Caki2 (cell line): ENCODE results near the gene KIF22. TPM values are rescaled to one million over a fixed set of nuclear protein-coding genes. Genes with fewer than 3 reads are reported as not detected.
A peak's percentile ranks its signal among the peaks of the same experiment; 100 is the strongest.
"Not testable (repeated sequence)": the region's sequence is repeated elsewhere in the genome, so short reads cannot be mapped to it uniquely, and the experiment has no call there.

ENCODE experiments used
- DNase-seq: peaks from one replicate; pipeline ENCODE4 v3.0.0-alpha.2; 2015; ENCODE audit warnings: low read depth
- in situ Hi-C: cut with HindIII; loops from 2 replicates; pipeline ENCODE4 v1.10.0; 2016; ENCODE audit warnings: low sequenced_read_pairs, low pct_unique_long_range_greater_than_20kb, mixed read lengths
- total RNA-seq: library from RNA; depleted of rRNA; stranded (reverse); fragments of >200 nt; shearing (Covaris generic); gene quantifications from 2 replicates; pipeline ENCODE4 v1.2.3, GENCODE V29; 2014; ENCODE audit warnings: low replicate concordance

The KIF22 gene
- total RNA-seq, 1 experiment from 2014 or later = 188 TPM

DNA sequence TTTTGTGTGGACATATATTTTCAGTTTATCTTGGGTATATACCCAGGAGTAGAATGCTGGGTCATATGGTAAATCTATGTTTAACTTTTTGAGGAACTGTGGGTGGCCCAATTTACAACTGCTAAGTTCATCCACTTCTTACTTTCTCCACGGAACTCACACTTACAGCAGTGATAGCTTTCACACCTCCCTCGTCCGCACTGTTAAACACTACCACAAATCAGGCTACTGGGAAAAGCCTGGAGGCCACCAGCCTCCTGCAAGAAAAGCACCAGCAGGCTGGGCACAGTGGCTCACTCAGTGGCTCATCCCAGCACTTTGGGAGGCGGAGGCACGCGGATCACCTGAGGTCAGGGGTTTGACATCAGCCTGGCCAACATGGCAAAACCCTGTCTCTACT lies 27.2 kb upstream of the KIF22 start:
- in situ Hi-C loops = no loop called here

DNA sequence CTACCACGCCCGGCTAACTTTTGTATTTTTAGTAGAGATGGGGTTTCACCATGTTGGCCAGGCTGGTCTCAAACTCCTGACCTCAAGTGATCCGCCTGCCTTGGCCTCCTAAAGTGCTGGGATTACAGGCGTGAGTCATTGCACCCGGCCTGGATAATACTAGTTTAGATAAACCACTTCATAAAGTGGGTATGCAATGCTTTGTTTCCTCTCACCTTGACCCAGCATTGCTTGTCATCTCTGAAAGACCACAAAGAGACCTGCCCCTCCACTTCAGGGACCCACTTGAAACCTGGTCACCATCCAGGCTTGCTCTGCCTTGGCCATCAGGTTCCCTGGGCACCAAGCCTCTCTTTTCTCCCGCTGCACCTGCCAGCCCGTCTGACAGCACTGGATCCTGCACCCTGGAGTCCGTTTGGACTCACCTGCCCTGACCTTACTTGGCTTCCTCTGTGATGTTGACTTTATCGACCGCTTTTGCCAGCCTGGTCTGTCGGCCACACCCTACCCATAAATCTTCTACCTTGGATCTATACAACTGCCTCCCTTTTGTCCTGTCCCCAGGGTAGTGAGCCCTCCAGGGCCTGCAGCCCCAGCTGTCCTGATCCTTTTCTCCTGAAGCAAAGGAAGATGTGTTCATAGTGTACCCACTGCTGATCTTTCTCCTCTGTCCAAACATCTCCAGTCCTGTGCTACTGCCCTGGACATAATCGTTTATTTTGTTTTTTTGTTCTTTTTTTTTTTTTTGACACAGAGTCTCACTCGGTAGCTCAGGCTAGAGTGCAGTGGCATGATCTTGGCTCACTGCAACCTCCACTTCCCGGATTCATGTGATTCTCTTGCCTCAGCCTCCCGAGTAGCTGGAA lies 25.2 kb upstream of the KIF22 start:
- DNase-seq = no peak
- in situ Hi-C loops = no loop called here

More for the DNA sequence above, 27.2 kb upstream of the KIF22 start:
- DNase-seq = no peak

DNA sequence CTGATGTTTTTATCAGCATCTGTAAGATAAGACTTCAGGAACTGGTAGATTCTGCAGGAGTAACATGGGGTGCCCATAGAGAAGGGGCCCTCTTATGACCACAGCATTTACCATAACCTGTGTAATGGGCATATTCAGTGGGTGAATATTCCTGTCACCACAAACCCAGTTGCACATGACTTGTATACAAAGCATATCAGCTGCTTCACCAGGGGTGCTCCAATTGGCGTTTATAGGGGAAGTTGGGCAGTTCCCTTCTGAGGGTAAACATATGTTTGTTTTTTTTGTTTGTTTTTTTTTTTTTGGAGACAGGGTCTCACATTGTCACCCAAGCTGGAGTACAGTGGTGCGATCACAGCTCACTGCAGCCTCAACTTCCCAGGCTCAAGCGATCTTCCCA lies 24.0 kb upstream of the KIF22 start:
- in situ Hi-C loops = no loop called here
- DNase-seq = no peak

DNA sequence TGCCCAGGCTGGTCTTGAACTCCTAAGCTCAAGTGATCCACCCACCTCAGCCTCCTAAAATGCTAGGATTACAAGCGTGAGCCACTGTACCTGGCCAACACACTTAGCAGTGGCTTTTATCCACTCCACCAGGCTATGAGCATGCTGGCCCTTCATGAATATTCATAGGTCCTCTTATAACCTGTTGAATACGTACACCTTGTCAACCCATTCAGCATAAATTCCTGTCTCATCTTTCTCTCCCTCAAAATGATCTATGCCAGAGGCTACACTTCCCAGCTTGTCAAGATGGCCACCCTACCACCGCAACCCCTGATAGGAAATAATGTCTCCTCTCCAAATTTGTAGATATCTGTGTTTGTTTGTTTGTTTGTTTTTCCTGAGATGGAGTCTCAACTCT lies 23.5 kb upstream of the KIF22 start:
- DNase-seq = no peak
- in situ Hi-C loops = no loop called here

DNA sequence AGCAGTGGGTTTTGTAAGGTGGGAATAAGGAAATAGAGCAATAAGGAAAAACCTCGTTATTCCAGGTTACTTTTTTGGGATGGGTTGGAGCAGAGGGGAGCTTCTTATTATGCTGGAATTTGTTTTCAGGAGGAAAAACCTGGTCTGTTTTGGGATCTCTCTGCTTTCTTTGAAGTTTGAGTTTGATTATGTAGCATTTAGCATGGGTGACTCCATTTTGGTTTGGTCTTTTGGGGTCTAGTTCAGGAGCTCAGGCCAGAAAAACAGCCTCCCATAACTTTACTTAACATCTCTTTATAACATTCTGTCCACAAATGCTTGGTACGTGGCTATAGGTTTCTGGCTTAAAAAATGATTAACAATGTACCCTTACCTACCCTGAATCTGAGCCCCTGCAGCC lies 21.0 kb upstream of the KIF22 start:
- no peak for DNase-seq
- in situ Hi-C loops = no loop called here

DNA sequence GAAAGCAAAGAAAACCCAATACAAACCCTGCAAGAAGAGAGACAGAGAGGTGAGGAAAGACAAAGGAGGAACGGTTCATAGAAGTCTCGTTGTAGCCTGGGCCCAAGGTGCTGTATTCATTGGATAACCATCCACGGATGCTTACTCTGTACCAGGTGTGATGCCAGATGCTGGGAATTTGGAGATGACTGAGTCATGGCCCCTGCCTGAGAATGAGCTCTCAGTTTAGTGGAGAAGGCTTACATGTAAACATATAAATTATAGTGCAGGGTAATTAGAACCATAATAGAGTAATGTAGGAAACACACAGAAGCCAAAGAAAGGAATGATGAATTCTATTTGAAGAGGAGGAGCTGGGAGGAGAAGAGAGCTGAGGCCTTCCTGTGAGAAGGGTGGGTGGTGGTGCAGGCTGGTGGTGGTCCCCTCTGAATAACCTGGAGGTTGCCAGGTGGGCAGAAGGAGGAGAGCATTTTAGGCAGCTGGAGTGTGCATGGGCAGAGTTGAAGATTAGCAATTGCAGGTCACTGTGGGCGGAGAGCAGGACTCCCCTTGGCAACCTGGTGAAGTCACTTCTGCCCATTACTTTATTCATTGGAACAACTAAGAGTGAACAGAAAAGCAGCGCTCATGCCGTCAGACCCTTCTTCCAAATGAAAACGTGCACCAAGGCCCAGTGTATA lies 20.2 kb upstream of the KIF22 start:
- no peak for DNase-seq
- in situ Hi-C loops = no loop called here

DNA sequence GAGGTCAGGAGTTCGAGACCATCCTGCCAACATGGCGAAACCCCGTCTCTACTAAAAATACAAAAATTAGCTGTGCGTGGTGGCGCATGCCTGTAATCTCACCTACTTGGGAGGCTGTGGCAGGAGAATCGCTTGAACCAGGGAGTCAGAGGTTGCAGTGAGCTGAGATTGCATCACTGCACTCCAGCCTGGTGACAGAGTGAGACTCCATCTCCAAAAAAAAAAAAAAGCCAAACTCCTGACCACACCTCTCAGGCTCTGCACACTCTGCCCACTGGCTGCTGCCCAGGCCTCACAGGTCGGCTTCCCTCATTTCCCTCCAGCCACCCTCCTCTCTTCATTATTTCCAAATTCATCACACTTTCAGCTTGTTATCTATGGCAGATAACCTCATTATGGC lies 18.2 kb upstream of the KIF22 start:
- DNase-seq, in situ Hi-C loops: not testable (repeated sequence)

DNA sequence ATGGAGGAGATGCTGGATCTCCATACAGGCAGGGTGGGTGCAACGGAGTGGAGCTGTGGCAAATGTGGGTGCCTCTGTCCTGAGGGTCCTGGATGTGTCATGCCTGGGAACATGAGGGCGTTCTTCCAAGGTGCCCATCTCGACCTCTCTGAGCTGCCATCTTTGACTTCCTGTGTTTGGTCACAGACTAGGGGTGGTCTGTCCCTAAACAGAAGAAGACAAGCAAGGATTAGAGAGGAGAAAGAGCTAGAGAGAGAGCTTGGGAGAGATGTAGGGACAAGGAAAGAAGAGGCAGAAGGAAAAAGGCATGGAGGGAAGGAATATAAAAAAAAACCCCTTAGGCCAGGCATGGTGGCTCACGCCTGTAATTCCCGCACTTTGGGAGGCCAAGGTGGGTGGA lies 15.8 kb upstream of the KIF22 start:
- in situ Hi-C loops = no loop called here
- DNase-seq = no peak

DNA sequence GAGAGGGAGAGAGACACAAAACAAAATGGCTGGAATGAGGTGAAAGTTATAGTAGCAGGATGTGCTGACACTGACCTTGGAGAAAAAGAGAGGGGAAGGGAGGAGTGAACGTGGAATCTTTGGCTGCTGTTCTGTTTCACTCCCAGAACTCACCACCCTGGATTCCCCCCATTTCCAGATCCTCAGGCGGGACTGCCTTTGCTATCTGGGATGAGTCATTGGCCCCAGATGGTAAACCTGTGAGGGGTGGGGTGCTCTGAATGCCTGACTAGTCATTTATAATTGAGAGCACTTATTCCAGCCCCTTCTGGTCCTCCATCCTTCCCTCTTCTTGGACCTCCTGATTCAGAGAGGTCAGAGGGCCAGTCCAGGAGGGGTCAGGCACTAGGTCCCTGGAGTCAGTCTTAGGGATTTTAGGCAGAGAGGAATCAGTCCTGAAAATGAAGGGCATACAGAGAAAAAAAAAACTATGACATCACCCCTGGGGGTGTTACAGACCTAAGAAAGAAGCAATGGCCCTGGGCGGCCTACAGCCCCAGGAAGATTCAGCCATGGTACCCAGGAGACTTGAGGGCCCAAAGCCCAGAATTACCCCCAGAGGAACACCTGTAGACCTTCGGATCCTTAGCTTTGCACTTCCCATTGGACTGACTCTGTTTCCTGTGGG lies 14.7 kb upstream of the KIF22 start:
- in situ Hi-C loops = no loop called here
- DNase-seq = no peak

DNA sequence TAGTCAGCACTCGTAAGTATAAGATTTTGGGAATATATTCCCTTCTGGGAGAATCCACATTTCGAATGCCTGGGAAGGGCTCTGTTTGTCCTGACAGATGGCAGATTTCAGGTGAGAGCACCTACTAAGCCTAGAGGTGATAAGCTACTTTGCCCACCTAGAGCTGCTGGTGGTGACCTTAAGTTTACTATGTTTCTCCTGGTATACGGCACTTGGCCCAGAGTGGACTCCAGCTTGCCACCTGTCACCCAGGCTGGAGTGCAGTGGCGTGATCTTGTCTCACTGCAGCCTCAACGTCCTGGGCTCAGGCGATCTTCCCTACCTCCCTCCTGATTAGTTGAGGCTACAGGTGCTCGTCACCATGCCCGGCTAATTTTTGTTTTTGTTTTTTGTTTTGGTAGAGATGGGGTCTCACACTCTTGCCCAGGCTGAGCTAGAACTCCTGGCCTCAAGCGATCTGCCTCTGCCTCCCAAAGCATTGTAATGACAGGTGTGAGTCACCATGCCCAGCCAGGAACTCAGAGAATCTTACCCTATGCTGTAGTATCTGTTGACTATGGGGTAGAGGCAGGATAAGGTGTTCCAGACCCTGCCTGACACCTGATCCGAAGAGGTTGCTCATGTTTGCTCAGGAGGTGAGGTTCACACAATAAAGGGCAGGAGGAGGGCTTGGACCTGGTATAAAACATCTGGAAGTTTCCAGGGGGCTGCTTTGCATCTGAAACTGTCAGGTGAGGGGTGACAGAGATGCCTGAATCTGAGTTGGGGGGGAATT lies 12.8 kb upstream of the KIF22 start, which contains the start of gene ZG16:
ZG16 (plus strand) TSS at position 681 of the 775 bp plus-strand sequence. CDS start 1,011 bp downstream, outside the sequence.
- DNase-seq = no peak
- in situ Hi-C loops = no loop called here

DNA sequence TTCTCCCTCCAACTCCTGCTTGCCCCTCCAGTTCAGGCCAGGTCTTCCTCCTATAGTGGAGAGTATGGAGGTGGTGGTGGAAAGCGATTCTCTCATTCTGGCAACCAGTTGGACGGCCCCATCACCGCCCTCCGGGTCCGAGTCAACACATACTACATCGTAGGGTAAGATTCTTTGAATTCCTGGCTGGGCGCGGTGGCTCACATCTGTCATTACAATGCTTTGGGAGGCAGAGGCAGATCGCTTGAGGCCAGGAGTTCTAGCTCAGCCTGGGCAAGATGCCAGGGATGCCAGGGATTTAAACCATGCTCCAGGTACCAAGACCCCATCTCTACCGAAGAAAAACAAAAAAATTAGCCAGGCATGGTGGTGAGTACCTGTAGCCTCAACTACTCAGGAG lies 11.1 kb upstream of the KIF22 start:
- DNase-seq = no peak
- in situ Hi-C loops = no loop called here

DNA sequence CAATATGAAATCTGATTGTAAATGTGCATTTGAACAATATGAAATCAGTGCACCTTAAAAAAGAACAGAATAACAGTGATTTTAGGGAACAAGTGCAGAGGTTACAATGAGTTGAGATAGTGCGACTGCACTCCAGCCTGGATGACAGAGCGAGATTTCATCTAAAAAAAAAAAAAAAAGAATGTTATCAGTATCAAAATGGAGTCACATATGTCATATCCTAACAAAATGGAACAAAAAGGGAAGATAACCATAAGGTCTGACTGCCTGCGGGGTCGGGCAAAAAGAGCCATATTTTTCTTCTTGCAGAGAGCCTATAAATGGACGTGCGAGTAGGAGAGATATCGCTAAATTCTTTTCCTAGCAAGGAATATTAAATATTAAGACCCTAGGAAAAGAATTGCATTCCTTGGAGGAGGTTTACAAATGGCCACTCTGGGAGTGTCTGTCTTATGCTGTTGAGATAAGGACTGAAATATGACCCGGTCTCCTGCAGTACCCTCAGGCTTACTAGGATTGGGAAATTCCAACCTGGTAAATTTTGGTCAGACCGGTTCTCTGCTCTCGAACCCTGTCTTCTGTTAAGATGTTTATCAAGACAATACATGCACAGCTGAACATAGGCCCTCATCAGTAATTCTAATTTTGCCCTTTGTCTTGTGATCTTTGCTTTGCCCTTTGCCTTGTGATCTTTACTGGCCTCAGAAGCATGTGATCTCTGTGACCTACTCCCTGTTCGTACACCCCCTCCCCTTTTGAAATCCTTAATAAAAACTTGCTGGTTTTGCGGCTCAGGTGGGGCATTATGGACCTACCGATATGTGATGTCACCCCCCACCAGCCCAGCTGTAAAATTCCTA lies 7.2 kb upstream of the KIF22 start:
- in situ Hi-C loops, DNase-seq: not testable (repeated sequence)

DNA sequence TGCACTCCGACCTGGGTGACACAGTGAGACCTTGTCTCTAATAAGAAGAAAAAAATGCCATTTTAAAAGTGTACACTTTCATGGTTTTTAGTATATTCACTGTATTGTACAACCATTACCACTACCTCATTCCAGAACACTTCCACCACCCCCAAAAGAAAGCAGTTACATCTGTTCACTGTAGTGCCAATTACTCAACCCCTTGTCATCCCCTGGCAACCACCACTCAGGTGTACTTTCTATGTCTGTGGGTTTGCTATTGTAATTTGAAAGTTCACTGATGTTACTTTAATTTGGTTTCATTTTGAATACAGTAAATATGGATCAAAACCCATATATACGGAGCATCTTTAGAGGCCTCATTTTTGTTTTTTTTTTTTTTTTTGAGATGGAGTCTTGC lies 6.4 kb upstream of the KIF22 start:
- in situ Hi-C loops = no loop called here
- DNase-seq = no peak

DNA sequence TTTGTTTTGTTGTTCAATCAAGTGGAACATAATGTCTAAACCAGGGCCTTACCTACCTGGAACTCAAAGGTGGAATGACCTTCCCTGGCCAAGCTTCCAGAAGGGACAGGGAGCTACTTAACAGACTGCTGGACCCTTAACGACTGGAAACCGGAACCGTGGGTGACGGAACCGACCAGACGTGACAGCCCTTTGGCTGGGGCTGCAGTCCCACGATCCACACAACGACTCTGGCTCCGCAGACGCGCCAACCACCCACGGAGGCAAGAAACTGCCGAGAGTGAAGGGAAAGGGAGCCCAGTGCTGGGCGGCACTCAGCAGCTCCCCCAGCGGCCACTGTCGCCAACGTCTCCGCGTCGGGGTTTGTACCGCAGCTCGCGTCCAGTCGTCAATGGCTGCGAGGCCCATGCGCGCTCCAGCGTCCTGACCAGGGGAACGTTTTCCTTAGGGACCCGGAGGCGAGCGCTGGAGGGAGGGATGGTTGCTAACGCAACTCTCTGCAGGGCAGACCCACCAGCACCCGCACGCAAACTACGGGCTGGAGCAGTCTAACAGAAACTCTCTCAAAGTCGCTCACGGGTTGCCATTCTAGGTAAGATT lies 5.5 kb upstream of the KIF22 start:
- in situ Hi-C loops = no loop called here
- peak; percentile 40 for DNase-seq

DNA sequence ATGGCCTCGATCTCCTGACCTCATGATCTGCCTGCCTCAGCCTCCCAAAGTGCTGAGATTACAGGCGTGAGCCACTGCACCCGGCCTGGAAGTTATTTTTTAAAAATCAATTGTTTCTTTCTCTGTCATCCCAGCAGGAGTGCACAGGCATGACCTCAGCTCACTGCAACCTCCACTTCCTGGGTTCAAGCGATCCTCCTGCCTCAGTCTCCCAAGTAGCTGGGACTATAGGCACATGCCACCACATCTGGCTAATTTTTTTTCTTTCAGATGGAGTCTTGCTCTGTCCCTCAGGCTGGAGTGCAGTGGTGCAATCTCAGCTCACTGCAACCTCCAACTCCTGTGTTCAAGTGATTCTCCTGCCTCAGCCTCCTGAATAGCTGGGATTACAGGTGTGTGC lies 3.4 kb upstream of the KIF22 start:
- in situ Hi-C loops, DNase-seq: not testable (repeated sequence)

DNA sequence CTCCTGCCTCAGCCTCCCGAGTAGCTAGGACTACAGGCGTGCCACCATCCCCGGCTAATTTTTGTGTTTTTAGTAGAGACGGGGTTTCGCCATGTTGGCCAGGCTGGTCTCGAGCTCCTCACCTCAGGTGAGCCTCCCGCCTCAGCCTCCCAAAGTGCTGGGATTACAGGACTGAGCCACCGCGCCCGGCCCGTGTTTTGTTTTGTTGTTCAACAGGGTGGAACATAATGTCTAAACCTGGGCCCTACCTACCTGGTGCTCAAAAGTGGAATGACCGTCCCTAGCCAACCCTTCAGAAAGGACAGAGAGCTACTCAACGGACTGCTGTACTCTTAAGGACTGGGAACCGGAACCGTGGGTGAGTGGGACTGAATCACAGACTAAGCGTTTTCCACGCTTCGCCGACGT lies 772 bp upstream of the KIF22 start:
- in situ Hi-C loops = no loop called here

More for the DNA sequence above, 772 bp upstream of the KIF22 start:
- no peak for DNase-seq
